ENCODE measurements around the gene ENTPD2.

The ENTPD2 gene

GRCh38 chr9:137053944-137054931 lies at the start of gene ENTPD2:
Gene ENTPD2, minus strand, starts transcription at chr9:137054061. Its CDS starts 64 bp downstream, at chr9:137053997.
- Mint-ChIP-seq H3K36me3 (peaks cover 0 to 2% of the 10 kb centered on the region in 2 donors), H3K9me3 (no peaks in the 10 kb centered on the region), H3K27ac (peak within 1 kb of the TSS; percentile 69), H3K27me3 (peaks cover 18 to 45% of the 10 kb centered on the region in 2 donors), H3K4me3 (no peak within 1 kb of the TSS), H3K4me1 (peaks cover 2 to 17% of the 10 kb centered on the region in 2 donors)
- DNase-seq: no peak
- ATAC-seq (replicated peaks): peak; percentile 47 to 54

DNA sequence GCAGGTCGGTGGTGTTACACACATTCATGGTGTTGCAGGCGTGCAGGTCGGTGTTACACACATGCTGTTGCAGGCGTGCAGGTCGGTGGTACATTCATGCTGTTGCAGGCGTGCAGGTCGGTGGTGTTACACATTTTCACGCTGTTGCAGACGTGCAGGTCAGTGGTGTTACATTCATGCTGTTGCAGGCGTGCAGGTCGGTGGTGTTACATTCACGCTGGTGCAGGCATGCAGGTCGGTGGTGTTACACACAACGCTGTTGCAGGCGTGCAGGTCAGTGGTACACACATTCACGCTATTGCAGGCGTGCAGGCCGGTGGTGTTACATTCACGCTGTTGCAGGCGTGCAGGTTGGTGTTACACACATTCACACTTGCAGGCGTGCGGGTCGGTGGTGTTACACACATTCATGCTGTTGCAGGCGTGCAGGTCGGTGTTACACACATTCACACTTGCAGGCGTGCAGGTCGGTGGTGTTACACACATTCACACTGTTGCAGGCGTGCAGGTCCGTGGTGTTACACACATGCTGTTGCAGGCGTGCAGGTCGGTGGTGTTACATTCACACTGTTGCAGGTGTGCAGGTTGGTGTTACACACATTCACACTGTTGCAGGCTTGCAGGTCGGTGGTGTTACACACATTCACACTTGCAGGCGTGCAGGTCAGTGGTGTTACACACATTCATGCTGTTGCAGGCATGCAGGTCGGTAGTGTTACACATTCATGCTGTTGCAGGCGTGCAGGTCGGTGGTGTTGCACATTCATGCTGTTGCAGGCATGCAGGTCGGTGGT lies 49.5 kb upstream of the ENTPD2 start:
- no peak overlapping the region for H3K4me3 Mint-ChIP-seq
- ATAC-seq (replicated peaks): no peak
- H3K27me3 Mint-ChIP-seq: no peaks in the 10 kb centered on the region
- no peak for DNase-seq
- peaks cover 0 to 3% of the 10 kb centered on the region in 2 donors for H3K4me1 Mint-ChIP-seq
- no peak overlapping the region for H3K27ac Mint-ChIP-seq
- peaks cover 14 to 23% of the 10 kb centered on the region in 2 donors for H3K36me3 Mint-ChIP-seq
- H3K9me3 Mint-ChIP-seq: no peaks in the 10 kb centered on the region

- Mint-ChIP-seq H3K27me3 (no peaks in the 10 kb centered on the region), H3K27ac (no peak overlapping the region), H3K9me3 (no peaks in the 10 kb centered on the region), H3K36me3 (peaks cover 23 to 37% of the 10 kb centered on the region in 2 donors), H3K4me3 (no peak overlapping the region), H3K4me1 (peaks cover 0 to 4% of the 10 kb centered on the region in 2 donors)
- no peak for DNase-seq
- ATAC-seq (replicated peaks): no peak
Measured at GRCh38 chr9:137099231-137099630, 45.4 kb upstream of the ENTPD2 start.

DNA sequence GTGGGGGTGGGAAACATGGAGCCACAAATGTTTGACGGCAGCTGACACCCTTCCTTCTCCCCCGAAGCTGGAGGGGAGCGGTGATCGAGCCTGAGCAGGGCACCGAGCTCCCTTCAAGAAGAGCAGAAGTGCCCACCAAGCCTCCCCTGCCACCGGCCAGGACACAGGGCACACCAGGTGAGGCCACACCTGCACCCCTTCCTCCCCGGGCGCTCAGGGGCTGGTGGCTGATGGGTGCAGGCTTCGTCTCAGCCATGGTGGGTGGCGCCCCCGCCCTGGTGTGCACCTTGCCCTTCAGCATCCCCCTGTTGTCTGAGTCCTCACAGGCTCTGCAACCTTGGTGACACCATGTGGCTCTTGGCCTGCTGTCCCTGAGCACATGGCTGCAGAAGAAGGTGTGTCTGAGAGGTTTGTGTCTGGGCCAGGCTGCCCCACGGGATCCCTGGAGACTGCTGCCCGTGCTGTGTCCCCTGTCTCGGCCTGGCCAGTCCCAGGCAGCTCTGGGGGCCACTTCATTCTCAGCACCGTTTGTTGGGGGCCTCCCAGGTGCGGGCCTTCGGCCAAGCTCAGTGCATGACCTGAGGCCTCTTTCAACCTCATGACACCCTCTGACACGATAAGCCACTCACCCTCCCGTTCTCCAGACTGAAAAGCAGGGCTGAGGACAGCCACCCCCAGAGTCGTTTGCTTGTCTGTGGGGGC lies 44.1 kb upstream of the ENTPD2 start:
- Mint-ChIP-seq H3K4me1 (peaks cover 0 to 4% of the 10 kb centered on the region in 2 donors), H3K27me3 (no peaks in the 10 kb centered on the region), H3K36me3 (peaks cover 24 to 40% of the 10 kb centered on the region in 2 donors), H3K27ac (no peak overlapping the region), H3K4me3 (no peak overlapping the region), H3K9me3 (no peaks in the 10 kb centered on the region)
- no peak for ATAC-seq (replicated peaks)
- no peak for DNase-seq

GRCh38 chr9:137096785-137097546 lies 43.1 kb upstream of the ENTPD2 start:
- no peak for DNase-seq
- H3K36me3 Mint-ChIP-seq: peaks cover 25 to 44% of the 10 kb centered on the region in 2 donors
- H3K4me1 Mint-ChIP-seq: peaks cover 0 to 4% of the 10 kb centered on the region in 2 donors
- no peaks in the 10 kb centered on the region for H3K9me3 Mint-ChIP-seq
- no peak overlapping the region for H3K4me3 Mint-ChIP-seq
- no peaks in the 10 kb centered on the region for H3K27me3 Mint-ChIP-seq
- no peak overlapping the region for H3K27ac Mint-ChIP-seq
- ATAC-seq (replicated peaks): no peak

GRCh38 chr9:137095664-137096517 lies 42.0 kb upstream of the ENTPD2 start:
- DNase-seq: no peak
- H3K4me3 Mint-ChIP-seq: peak overlapping the region; percentile 50 to 56
- no peaks in the 10 kb centered on the region for H3K9me3 Mint-ChIP-seq
- peaks cover 4% of the 10 kb centered on the region in 2 donors for H3K4me1 Mint-ChIP-seq
- H3K36me3 Mint-ChIP-seq: peaks cover 30 to 48% of the 10 kb centered on the region in 2 donors
- no peaks in the 10 kb centered on the region for H3K27me3 Mint-ChIP-seq
- peak; percentile 80 to 95 for ATAC-seq (replicated peaks)
- H3K27ac Mint-ChIP-seq: peak overlapping the region; percentile 42

- H3K36me3 Mint-ChIP-seq: peaks cover 21 to 37% of the 10 kb centered on the region in 2 donors
- H3K27ac Mint-ChIP-seq: no peak overlapping the region
- H3K27me3 Mint-ChIP-seq: no peaks in the 10 kb centered on the region
- H3K4me1 Mint-ChIP-seq: peaks cover 25 to 42% of the 10 kb centered on the region in 2 donors
- H3K4me3 Mint-ChIP-seq: no peak overlapping the region
- ATAC-seq (replicated peaks) (no peak), DNase-seq (no peak)
- H3K9me3 Mint-ChIP-seq: no peaks in the 10 kb centered on the region
Measured at GRCh38 chr9:137089232-137089947, 35.5 kb upstream of the ENTPD2 start.

GRCh38 chr9:137088121-137088520 lies 34.3 kb upstream of the ENTPD2 start:
- no peak overlapping the region for H3K27ac Mint-ChIP-seq
- H3K4me3 Mint-ChIP-seq: peak overlapping the region; percentile 86 to 98
- H3K36me3 Mint-ChIP-seq: peaks cover 19 to 33% of the 10 kb centered on the region in 2 donors
- no peaks in the 10 kb centered on the region for H3K9me3 Mint-ChIP-seq
- ATAC-seq (replicated peaks) (no peak), DNase-seq (no peak)
- H3K27me3 Mint-ChIP-seq: no peaks in the 10 kb centered on the region
- peaks cover 35 to 55% of the 10 kb centered on the region in 2 donors for H3K4me1 Mint-ChIP-seq

GRCh38 chr9:137087409-137087925 lies 33.6 kb upstream of the ENTPD2 start:
- H3K27ac Mint-ChIP-seq: peak overlapping the region; percentile 93
- no peaks in the 10 kb centered on the region for H3K27me3 Mint-ChIP-seq
- peak overlapping the region; percentile 86 to 98 for H3K4me3 Mint-ChIP-seq
- peak; percentile 1 to 2 for ATAC-seq (replicated peaks)
- no peaks in the 10 kb centered on the region for H3K9me3 Mint-ChIP-seq
- H3K36me3 Mint-ChIP-seq: peaks cover 19 to 31% of the 10 kb centered on the region in 2 donors
- DNase-seq: no peak
- peaks cover 39 to 61% of the 10 kb centered on the region in 2 donors for H3K4me1 Mint-ChIP-seq

- peaks cover 22 to 36% of the 10 kb centered on the region in 2 donors for H3K36me3 Mint-ChIP-seq
- ATAC-seq (replicated peaks) (peak; percentile 77 to 85), DNase-seq (peak; percentile 100)
- no peaks in the 10 kb centered on the region for H3K9me3 Mint-ChIP-seq
- peaks cover 45 to 61% of the 10 kb centered on the region in 2 donors for H3K4me1 Mint-ChIP-seq
- peak within 1 kb of the TSS; percentile 99 for H3K27ac Mint-ChIP-seq
- H3K4me3 Mint-ChIP-seq: peak within 1 kb of the TSS; percentile 90 to 98
- H3K27me3 Mint-ChIP-seq: no peaks in the 10 kb centered on the region
Measured at GRCh38 chr9:137086531-137087408, 32.9 kb upstream of the ENTPD2 start, which contains the start of gene MAN1B1. Gene MAN1B1, plus strand, starts transcription at chr9:137086985. Its CDS starts 15 bp downstream, at chr9:137087000.

GRCh38 chr9:137085920-137086530 lies 32.2 kb upstream of the ENTPD2 start:
- peak; percentile 1 for ATAC-seq (replicated peaks)

More at GRCh38 chr9:137085920-137086530, 32.2 kb upstream of the ENTPD2 start:
- Mint-ChIP-seq H3K9me3 (no peaks in the 10 kb centered on the region), H3K27me3 (no peaks in the 10 kb centered on the region), H3K36me3 (peaks cover 21 to 37% of the 10 kb centered on the region in 2 donors), H3K4me1 (peaks cover 45 to 58% of the 10 kb centered on the region in 2 donors), H3K27ac (peak overlapping the region; percentile 99), H3K4me3 (peak overlapping the region; percentile 90 to 98)
- DNase-seq: peak; percentile 36

Data from stimulated activated naive B cell treated with anti-CD40 and anti-IgM and Interleukin-4, amounts not matched to agents 10 μg/mL and 1 μg/mL and 100 μg/mL, for 72 hours (primary cell).